Ascending aorta (tissue), 2 donors: ENCODE results near the gene ARFGAP2. TPM values are rescaled to one million over a fixed set of nuclear protein-coding genes. Genes with fewer than 3 reads are reported as not detected.

Source experiments
- DNase-seq, 2 donors: peaks; one replicate each; pipeline ENCODE4 v3.0.0-alpha.2; 2019; ENCODE audit warnings: low spot score in 2 of 2
- H3K27ac ChIP-seq, 2 donors: fragments of 200-600 bp; sonication (generic); one replicate each; pipeline ENCODE4 v1.5.1; 2016 to 2017; ENCODE audit warnings: mild to moderate bottlenecking in 1 of 2
- H3K27me3 ChIP-seq: fragments of 200-600 bp; sonication (generic); one replicate; pipeline ENCODE4 v1.5.1; 2017
- H3K36me3 ChIP-seq, 2 donors: fragments of 200-600 bp; sonication (generic); one replicate each; pipeline ENCODE4 v1.5.1; 2016
- H3K4me1 ChIP-seq, 2 donors: fragments of 200-600 bp; sonication (generic); one replicate each; pipeline ENCODE4 v1.5.1; 2016 to 2017; ENCODE audit warnings: mild to moderate bottlenecking in 1 of 2
- H3K4me3 ChIP-seq, 2 donors: fragments of 200-600 bp; sonication (generic); one replicate each; pipeline ENCODE4 v1.5.1; 2016 to 2017; ENCODE audit warnings: mild to moderate bottlenecking in 1 of 2
- H3K9me3 ChIP-seq, 2 donors: fragments of 200-600 bp; sonication (generic); one replicate each; pipeline ENCODE4 v1.5.1; 2016
- intact Hi-C: fragments of 100-400 bp; cut with DNase I; formaldehyde crosslinking; loops from one replicate; pipeline ENCODE4 v1.15.1; 2023
- total RNA-seq: library from RNA; depleted of rRNA; stranded (reverse); fragments of >200 nt; gene quantifications from one replicate; pipeline ENCODE4 v1.1.0, GENCODE V29; 2016
- TF ChIP-seq, protein P1 (sequence below), 3 experiments: fragments of 200-600 bp in 2 of 3; fragments of 450-650 bp in 1 of 3; sonication (generic) in 2 of 3; IDR thresholded peaks; one replicate each; pipeline ENCODE4 v1.5.1; 2016 to 2019; ENCODE audit warnings: antibody characterized with exemption in 3 of 3, mild to moderate bottlenecking in 1 of 3, moderate library complexity in 1 of 3

Gene ARFGAP2
- total RNA-seq, 1 donor from 2014 or later: 66.1 TPM

DNA sequence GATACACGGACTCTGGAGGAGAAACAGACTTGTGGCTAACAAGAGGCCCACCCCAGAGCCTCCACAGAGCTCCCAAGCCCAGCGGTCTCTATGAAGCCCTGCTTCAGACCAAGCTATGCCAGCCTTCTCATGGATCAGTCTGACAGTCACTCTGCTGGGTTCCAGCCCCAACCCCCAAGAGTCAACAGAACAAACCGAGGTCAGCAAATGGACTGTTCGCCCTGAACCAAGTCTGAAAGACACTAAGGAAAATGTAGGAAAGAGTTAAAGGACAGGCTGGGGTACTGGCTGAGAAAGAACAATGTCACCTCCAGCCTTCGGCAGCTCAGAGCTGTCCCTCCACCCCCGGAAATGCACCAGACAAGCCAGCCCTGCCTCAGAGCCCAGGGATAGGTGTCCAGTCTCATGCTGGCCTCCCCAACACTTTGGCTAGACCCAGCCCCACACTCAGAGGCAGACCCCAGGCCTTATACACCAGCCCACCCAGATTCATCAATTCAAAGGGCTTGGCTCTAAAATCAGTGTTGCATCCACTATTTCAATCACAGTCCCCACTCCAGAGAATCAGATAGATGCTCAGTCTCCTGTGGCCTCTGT is 3.8 kb downstream of the ARFGAP2 start:
- DNase-seq: no peak
- Histone ChIP-seq H3K36me3 (peaks cover 57 to 70% of the 10 kb centered on the region in 2 donors), H3K4me1 (peaks cover 12 to 26% of the 10 kb centered on the region in 2 donors), H3K4me3 (no peak overlapping the region), H3K9me3 (no peaks in the 10 kb centered on the region), H3K27ac (no peak overlapping the region), H3K27me3 (no peaks in the 10 kb centered on the region)
- TF ChIP-seq, protein P1, sequence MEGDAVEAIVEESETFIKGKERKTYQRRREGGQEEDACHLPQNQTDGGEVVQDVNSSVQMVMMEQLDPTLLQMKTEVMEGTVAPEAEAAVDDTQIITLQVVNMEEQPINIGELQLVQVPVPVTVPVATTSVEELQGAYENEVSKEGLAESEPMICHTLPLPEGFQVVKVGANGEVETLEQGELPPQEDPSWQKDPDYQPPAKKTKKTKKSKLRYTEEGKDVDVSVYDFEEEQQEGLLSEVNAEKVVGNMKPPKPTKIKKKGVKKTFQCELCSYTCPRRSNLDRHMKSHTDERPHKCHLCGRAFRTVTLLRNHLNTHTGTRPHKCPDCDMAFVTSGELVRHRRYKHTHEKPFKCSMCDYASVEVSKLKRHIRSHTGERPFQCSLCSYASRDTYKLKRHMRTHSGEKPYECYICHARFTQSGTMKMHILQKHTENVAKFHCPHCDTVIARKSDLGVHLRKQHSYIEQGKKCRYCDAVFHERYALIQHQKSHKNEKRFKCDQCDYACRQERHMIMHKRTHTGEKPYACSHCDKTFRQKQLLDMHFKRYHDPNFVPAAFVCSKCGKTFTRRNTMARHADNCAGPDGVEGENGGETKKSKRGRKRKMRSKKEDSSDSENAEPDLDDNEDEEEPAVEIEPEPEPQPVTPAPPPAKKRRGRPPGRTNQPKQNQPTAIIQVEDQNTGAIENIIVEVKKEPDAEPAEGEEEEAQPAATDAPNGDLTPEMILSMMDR (IDR thresholded peaks at IDR 0.05): no peak
- intact Hi-C loops: no loop called here

DNA sequence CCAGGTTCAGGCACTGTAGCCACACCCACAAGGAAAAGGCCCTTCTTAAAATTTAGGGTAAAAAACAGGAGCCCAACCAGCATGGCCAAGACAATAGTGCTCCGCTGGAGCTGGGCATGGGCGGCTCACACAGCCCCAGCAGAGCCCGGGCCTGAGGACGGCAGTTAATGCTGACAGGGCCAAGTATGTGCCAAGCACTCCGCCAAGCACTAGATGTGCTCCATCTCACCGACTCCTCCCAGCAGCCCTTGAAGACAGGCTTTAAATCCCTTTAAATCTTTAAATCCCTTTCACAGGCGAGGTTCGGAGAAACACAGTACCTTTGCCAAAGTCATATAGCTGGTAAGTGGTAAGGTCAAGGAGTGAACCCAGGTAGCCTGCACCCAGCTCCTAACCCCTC is 4.8 kb downstream of the ARFGAP2 start:
- peaks cover 8 to 19% of the 10 kb centered on the region in 2 donors for H3K4me1 ChIP-seq
- no peaks in the 10 kb centered on the region for H3K27me3 ChIP-seq
- DNase-seq: no peak
- no peak overlapping the region for H3K4me3 ChIP-seq
- intact Hi-C loops: no loop called here
- H3K27ac ChIP-seq: no peak overlapping the region
- H3K36me3 ChIP-seq: peaks cover 67 to 80% of the 10 kb centered on the region in 2 donors
- TF ChIP-seq, protein P1 (IDR thresholded peaks at IDR 0.05): no peak
- no peaks in the 10 kb centered on the region for H3K9me3 ChIP-seq

DNA sequence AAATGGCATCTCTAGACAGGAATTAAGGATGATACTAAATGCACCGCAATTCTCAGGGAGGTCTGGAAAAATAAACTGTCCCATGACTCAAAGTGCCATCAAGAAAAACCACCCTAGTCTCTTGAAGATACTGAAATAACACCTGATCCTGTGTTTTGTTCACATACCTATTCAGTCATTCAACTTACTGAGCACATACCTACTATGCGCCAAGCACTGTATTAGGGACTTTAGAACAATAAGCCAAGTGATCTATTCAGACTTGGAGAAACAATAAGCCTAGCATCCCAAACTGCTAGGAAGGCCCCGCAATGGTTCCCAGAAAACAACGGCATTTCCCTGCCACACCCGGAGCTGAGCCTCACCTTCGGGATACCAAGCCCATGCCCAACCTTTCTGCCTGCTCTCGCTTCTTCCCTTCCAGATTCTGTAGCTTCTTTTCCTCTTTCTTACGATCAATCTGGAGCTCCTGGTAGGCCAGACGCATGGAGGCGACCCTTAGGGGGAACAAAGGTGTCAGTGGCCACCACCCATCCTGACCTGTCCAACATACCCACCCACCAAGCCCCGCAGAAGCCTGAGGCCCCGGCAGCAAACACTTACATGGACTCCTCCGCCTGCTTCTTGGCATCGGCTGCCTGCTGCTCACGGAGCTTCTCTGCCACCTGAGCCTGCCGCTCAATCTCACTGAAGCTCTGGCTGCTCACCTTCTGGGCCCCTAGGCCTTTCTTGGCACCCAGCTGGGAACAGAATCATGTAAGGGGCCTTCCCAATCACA is 5.4 kb downstream of the ARFGAP2 start:
- H3K9me3 ChIP-seq: no peaks in the 10 kb centered on the region
- no peaks in the 10 kb centered on the region for H3K27me3 ChIP-seq
- intact Hi-C loops: no loop called here
- no peak overlapping the region for H3K27ac ChIP-seq
- H3K36me3 ChIP-seq: peaks cover 73 to 86% of the 10 kb centered on the region in 2 donors
- H3K4me1 ChIP-seq: peaks cover 8 to 19% of the 10 kb centered on the region in 2 donors
- no peak for DNase-seq
- TF ChIP-seq, protein P1 (IDR thresholded peaks at IDR 0.05): no peak
- no peak overlapping the region for H3K4me3 ChIP-seq

DNA sequence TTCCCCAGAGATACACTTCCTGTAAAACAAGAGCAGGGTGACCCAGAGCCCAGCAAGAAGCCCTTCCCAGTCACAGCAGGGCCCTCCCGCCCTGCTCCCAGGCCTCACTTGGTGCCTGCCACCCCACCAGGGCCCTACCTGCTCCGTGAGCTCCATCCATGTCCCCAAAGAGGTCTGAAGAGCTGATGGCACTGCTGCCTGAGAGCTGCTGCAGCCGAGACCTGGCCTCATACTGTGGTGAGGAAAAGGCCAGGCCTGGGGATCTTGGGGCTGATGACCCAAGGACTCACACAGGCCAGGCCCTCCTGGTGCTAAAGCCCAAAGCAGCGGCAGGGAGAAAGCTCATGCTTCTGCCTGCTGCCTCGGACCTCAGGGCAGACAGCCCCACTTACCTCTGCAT is 10.3 kb downstream of the ARFGAP2 start:
- Histone ChIP-seq H3K27ac (no peak overlapping the region), H3K27me3 (no peaks in the 10 kb centered on the region), H3K4me1 (no peaks in the 10 kb centered on the region), H3K4me3 (no peak overlapping the region), H3K36me3 (peaks cover 72 to 76% of the 10 kb centered on the region in 2 donors), H3K9me3 (no peaks in the 10 kb centered on the region)
- no peak for DNase-seq
- intact Hi-C loops: no loop called here
- TF ChIP-seq, protein P1 (IDR thresholded peaks at IDR 0.05): no peak

DNA sequence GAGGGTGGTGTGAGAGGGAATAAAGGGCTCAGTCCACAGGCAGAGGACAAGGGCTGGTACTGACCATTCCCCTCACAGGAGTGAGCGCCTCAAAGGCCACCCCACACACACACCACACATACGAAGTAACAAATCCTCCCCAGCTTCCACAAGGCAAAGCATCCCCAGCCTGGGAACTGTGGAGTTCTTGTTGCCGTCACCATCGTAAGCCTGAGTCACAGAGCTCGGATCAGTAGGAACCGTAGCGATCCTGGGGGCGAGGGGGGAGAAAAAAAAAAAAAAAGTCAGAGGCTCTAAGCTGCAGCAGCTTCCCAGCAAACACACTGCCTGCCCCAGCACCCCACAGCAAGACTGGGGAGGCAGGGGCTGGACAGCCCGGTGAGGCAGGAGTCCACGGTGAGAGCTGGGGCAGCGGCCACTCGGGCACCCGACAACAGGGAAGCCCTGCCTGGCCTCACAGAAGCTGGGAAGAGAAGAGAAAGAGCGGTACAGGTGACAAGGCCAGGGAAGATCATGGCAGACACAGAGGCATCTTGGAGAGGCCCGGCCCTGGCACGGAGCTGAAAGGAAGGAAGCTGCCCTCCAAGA is 11.3 kb downstream of the ARFGAP2 start:
- intact Hi-C loops: no loop called here
- peaks cover 64 to 66% of the 10 kb centered on the region in 2 donors for H3K36me3 ChIP-seq
- no peak overlapping the region for H3K4me3 ChIP-seq
- H3K9me3 ChIP-seq: no peaks in the 10 kb centered on the region
- no peak for DNase-seq
- no peak overlapping the region for H3K27ac ChIP-seq
- TF ChIP-seq, protein P1 (IDR thresholded peaks at IDR 0.05): no peak
- no peaks in the 10 kb centered on the region for H3K27me3 ChIP-seq
- H3K4me1 ChIP-seq: peaks cover 0 to 3% of the 10 kb centered on the region in 2 donors
